Psoas muscle (tissue), 8 donors: Measurements from ENCODE around the gene TRPM2. TPM values are rescaled to one million over a fixed set of nuclear protein-coding genes. Genes with fewer than 3 reads are reported as not detected.
"Not testable (repeated sequence)": the region's sequence is repeated elsewhere in the genome, so short reads cannot be mapped to it uniquely, and the experiment has no call there.

Experiments
- ATAC-seq, 4 donors: fragments of 200-7000 bp; cut with Tn5 transposase; one replicate each; pipeline ENCODE4 v1.9.1; 2020; ENCODE audit warnings: moderate library complexity in 3 of 4, mild to moderate bottlenecking in 2 of 4
- DNase-seq, 2 donors: peaks; one replicate each; pipeline ENCODE4 v3.0.0-alpha.2; 2020
- H3K27ac ChIP-seq: fragments of 200-600 bp; one replicate; pipeline ENCODE4 v1.8.0; 2022
- H3K27me3 ChIP-seq, 3 donors: fragments of 200-600 bp in 1 of 3; one replicate each; pipeline versions ENCODE4 v1.6.1 to v1.8.0; 2013 to 2022; ENCODE audit warnings: low read length in 2 of 3, mild to moderate bottlenecking in 2 of 3, moderate library complexity in 1 of 3; ENCODE audit not compliant: insufficient read depth in 3 of 3
- H3K36me3 ChIP-seq, 2 donors: fragments of 200-600 bp in 1 of 2; one replicate each; pipeline versions ENCODE4 v1.6.1 to v1.8.0; 2013 to 2022; ENCODE audit warnings: low read depth in 1 of 2, mild to moderate bottlenecking in 1 of 2, moderate library complexity in 1 of 2; ENCODE audit not compliant: insufficient read depth in 1 of 2
- H3K4me1 ChIP-seq: fragments of 200-600 bp; one replicate; pipeline ENCODE4 v1.8.0; 2022
- H3K4me3 ChIP-seq: fragments of 200-600 bp; one replicate; pipeline ENCODE4 v1.8.0; 2022; ENCODE audit warnings: mild to moderate bottlenecking
- H3K9me3 ChIP-seq: fragments of 200-600 bp; one replicate; pipeline ENCODE4 v1.8.0; 2022
- CTCF ChIP-seq: fragments of 200-600 bp; IDR thresholded peaks from one replicate; pipeline ENCODE4 v1.8.0; 2022; ENCODE audit warnings: antibody characterized with exemption
- WGBS, 3 donors: extraction: QIAGEN DNeasy Blood & Tissue Kit; methylation state at CpG; one replicate each; pipeline versions ENCODE4 v1.1.6 to v1.1.7; 2013; 5-methylcytosine and 5-hydroxymethylcytosine counted together
- intact Hi-C, 2 donors: fragments of 100-400 bp; cut with DNase I; formaldehyde crosslinking; loops; one replicate each; pipeline versions ENCODE4 v1.11.0 to v1.14.2; 2022
- polyA plus RNA-seq, 3 donors: library from polyadenylated mRNA; stranded (reverse); fragments of 200-250 nt; gene quantifications; one replicate each; pipeline ENCODE4 v1.2.3, GENCODE V29; 2013
- total RNA-seq, 4 donors: library from RNA; stranded (reverse); fragmentation: NEBNext Ultra II Directional in 2 of 4; extraction: Animal tissue kit (Norgen Biotek cat#: 25700) in 2 of 4; gene quantifications; one replicate each; pipeline versions ENCODE4 v1.2.1 to v1.2.4, GENCODE V29; 2021 to 2023
- donor health status: healthy with polysubstance abuse.
- donor health status: DM: no; HTN: no; CAD: no; lungs with moderate emphysema.
- donor health status: Bipolar disorder and iron deficiency.
- donor health status: healthy.
- donor health status: DM: yes; HTN: yes; CAD: no.
- donor health status: DM: no; HTN: no; CAD: no.
- donor health status: DM: no; HTN: no; CAD: no.
- donor health status: DM: yes; HTN: yes; CAD: no.

TRPM2 gene
- total and polyA plus RNA-seq, 7 donors, result 0.08 to 1.7 (median 0.76) TPM

GRCh38 chr21:44414291-44415072 is 61.1 kb downstream of the TRPM2 start:
- Histone ChIP-seq H3K9me3 (no peaks in the 10 kb centered on the region), H3K27ac (no peak overlapping the region), H3K36me3 (no peaks in the 10 kb centered on the region), H3K4me1 (no peaks in the 10 kb centered on the region), H3K4me3 (no peak overlapping the region), H3K27me3 (peaks cover 0 to 22% (median 0%) of the 10 kb centered on the region in 3 donors)
- 55 to 59% (median 56%) methylated on average over 30 of the region's 30 CpGs for WGBS, 3 donors
- DNase-seq (no peak), ATAC-seq (no peak)
- intact Hi-C loops, result no loop called here
- no peak for TF ChIP-seq CTCF

- WGBS, 3 donors, result 40 to 46% (median 44%) methylated on average over 24 of the region's 24 CpGs
These were observed 61.9 kb downstream of the TRPM2 start for GRCh38 chr21:44415073-44416025.

GRCh38 chr21:44416193-44416592 is 62.8 kb downstream of the TRPM2 start:
- no peak overlapping the region for H3K27ac ChIP-seq
- no peak for TF ChIP-seq CTCF
- H3K27me3 ChIP-seq, result peaks cover 0 to 22% (median 0%) of the 10 kb centered on the region in 3 donors
- H3K4me3 ChIP-seq, result no peak overlapping the region
- no peaks in the 10 kb centered on the region for H3K4me1 ChIP-seq
- ATAC-seq (no peak), DNase-seq (no peak)
- intact Hi-C loops, result no loop called here
- 70 to 77% (median 73%) methylated on average over 8 of the region's 8 CpGs for WGBS, 3 donors
- no peaks in the 10 kb centered on the region for H3K9me3 ChIP-seq
- no peaks in the 10 kb centered on the region for H3K36me3 ChIP-seq

More at GRCh38 chr21:44415073-44416025, 61.9 kb downstream of the TRPM2 start:
- DNase-seq, result no peak
- Histone ChIP-seq H3K36me3 (no peaks in the 10 kb centered on the region), H3K27ac (no peak overlapping the region), H3K9me3 (no peaks in the 10 kb centered on the region), H3K4me1 (no peaks in the 10 kb centered on the region), H3K27me3 (peaks cover 0 to 22% (median 0%) of the 10 kb centered on the region in 3 donors), H3K4me3 (no peak overlapping the region)
- no peak for ATAC-seq
- no peak for TF ChIP-seq CTCF
- intact Hi-C loops, result no loop called here

- 92 to 95% (median 94%) methylated on average over 19 to 21 of the region's 21 CpGs for WGBS, 3 donors
- H3K27ac ChIP-seq, DNase-seq, ATAC-seq, H3K9me3 ChIP-seq, H3K4me1 ChIP-seq, H3K36me3 ChIP-seq, H3K4me3 ChIP-seq, intact Hi-C loops: not testable (repeated sequence)
- peaks cover 0 to 22% (median 0%) of the 10 kb centered on the region in 3 donors for H3K27me3 ChIP-seq
These were observed 64.2 kb downstream of the TRPM2 start for GRCh38 chr21:44417621-44418107.
